ENCODE measurements around the gene CTRB1. TPM values are rescaled to one million over a fixed set of nuclear protein-coding genes. Genes with fewer than 3 reads are reported as not detected.

Gene CTRB1
- total and polyA plus RNA-seq, 2 of the 13 experiments (the other 11 are each of a cell fraction or from before 2014, with no cell fraction given), result not detected

DNA sequence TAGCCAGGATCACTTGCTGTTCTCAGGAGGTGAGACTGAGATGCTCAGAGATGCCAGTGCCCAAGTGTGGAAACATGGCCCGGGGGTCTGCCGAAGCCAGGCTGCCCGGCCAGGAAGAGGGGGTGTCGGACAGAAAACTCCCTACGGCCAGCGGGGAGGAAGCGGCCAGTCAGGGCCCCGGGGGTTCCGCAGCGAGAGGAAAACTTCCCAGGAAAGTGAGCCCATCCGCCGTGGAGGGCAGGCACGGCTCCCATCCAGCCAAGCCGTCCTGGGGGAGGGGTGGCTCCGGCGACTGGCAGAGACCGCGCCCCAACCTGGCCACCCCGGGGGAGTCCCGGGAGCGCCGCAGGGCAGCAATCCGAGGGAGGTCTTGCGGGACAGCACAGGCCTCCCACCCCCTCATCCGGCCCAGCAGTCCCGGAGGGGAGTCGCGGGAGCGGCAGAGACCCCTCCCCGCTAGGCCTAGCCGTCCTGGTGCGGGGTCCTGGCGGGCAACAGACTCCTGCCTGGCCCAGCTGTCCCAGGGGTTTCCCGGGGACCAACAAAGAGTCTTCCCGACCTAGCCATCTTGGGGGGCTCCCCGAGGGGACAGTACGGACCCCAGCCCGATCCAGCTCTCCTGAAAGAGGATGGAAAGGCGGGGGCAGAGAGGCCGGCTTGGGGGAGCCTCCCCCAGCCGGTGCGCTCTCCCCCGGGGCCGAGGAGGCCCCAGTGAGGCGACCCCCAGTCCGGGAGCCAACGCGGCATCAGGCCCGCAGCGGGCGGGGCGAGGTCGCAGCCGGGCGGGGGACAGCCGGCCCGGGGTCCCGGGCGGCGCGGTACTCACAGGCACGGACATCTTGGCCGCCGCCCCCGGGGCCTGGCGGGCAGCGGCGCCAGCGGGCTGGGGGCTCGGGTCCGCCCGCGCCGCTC lies 46.5 kb downstream of the CTRB1 start (continued):
- peak; percentile 58; the same call in 1 of the 2 replicates for TF ChIP-seq THAP7 (CRISPR knock-in tag; IDR thresholded peaks at IDR 0.05)
- peak; percentile 77; the same call in 1 of the 2 replicates for TF ChIP-seq ZNF713 (CRISPR knock-in tag; IDR thresholded peaks at IDR 0.05)
- peak; percentile 35 for TF ChIP-seq HIVEP1 (CRISPR knock-in tag; IDR thresholded peaks at IDR 0.05)
- TF ChIP-seq, protein P1, sequence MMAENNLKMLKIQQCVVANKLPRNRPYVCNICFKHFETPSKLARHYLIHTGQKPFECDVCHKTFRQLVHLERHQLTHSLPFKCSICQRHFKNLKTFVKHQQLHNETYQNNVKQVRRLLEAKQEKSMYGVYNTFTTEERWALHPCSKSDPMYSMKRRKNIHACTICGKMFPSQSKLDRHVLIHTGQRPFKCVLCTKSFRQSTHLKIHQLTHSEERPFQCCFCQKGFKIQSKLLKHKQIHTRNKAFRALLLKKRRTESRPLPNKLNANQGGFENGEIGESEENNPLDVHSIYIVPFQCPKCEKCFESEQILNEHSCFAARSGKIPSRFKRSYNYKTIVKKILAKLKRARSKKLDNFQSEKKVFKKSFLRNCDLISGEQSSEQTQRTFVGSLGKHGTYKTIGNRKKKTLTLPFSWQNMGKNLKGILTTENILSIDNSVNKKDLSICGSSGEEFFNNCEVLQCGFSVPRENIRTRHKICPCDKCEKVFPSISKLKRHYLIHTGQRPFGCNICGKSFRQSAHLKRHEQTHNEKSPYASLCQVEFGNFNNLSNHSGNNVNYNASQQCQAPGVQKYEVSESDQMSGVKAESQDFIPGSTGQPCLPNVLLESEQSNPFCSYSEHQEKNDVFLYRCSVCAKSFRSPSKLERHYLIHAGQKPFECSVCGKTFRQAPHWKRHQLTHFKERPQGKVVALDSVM (CRISPR knock-in tag; IDR thresholded peaks at IDR 0.05), result no peak
- TF ChIP-seq, protein P2, sequence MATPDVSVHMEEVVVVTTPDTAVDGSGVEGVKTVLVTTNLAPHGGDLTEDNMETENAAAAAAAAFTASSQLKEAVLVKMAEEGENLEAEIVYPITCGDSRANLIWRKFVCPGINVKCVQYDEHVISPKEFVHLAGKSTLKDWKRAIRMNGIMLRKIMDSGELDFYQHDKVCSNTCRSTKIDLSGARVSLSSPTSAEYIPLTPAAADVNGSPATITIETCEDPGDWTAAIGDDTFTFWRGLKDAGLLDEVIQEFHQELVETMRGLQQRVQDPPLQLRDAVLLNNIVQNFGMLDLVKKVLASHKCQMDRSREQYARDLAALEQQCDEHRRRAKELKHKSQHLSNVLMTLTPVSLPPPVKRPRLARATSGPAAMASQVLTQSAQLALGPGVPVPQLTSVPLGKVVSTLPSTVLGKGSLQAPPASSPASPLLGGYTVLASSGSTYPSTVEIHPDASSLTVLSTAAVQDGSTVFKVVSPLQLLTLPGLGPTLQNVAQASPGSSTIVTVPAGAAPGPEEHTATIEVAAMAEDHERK (CRISPR knock-in tag; IDR thresholded peaks at IDR 0.05; ENCODE audit: low read depth), result no peak
- TF ChIP-seq GRHL1 (CRISPR knock-in tag; conservative IDR thresholded peaks at IDR 0.05), result no peak
- peak; percentile 58; the same call in 1 of the 2 replicates for TF ChIP-seq ZNF607 (CRISPR knock-in tag; IDR thresholded peaks at IDR 0.05; ENCODE audit: borderline replicate concordance)
- no peak for TF ChIP-seq ZNF746 (CRISPR knock-in tag; IDR thresholded peaks at IDR 0.05)
- TF ChIP-seq ZNF317 (CRISPR knock-in tag; IDR thresholded peaks at IDR 0.05), result 0 out of 2 replicates have a peak, but pooled peaks have one; percentile 43
- TF ChIP-seq, protein P3, sequence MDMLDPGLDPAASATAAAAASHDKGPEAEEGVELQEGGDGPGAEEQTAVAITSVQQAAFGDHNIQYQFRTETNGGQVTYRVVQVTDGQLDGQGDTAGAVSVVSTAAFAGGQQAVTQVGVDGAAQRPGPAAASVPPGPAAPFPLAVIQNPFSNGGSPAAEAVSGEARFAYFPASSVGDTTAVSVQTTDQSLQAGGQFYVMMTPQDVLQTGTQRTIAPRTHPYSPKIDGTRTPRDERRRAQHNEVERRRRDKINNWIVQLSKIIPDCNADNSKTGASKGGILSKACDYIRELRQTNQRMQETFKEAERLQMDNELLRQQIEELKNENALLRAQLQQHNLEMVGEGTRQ (IDR thresholded peaks at IDR 0.05; ENCODE audit: low read depth, low read length), result no peak
- TF ChIP-seq, protein P3 (CRISPR knock-in tag; IDR thresholded peaks at IDR 0.05; ENCODE audit: borderline replicate concordance), result no peak
- no peak for TF ChIP-seq TBP (CRISPR knock-in tag; IDR thresholded peaks at IDR 0.05)
- TF ChIP-seq FOXA1 (IDR thresholded peaks at IDR 0.05), result no peak
- no peak for TF ChIP-seq FOXA1 (CRISPR knock-in tag; IDR thresholded peaks at IDR 0.05)
- peak; percentile 1; the same call in 1 of the 2 replicates for TF ChIP-seq ZNF784 (CRISPR knock-in tag; IDR thresholded peaks at IDR 0.05; ENCODE audit: borderline replicate concordance)
- no peak for TF ChIP-seq TEAD2 (CRISPR knock-in tag; IDR thresholded peaks at IDR 0.05)
- TF ChIP-seq ZUFSP (CRISPR knock-in tag; IDR thresholded peaks at IDR 0.05; ENCODE audit: borderline replicate concordance), result no peak
